Measurements from ENCODE around the gene NCOA7.

DNA sequence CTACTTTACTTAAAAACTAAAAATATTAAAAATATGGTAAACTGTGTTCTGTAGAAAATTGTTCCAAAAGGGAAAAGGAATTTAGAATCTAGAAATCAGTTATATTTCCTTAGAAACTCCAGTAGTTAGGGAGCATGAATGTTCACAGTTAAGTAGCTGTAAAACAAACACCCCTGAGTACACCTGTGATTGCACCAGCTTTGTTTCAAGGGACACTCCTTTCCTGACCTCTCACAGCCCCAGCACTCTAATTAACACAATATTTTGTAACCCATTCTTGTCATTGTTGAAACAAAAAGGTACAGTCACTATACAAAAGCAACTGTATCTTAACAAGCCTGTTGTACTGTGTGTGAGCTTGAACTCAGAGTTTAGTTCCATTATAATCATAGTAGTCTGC is 72.3 kb downstream of the NCOA7 start:
- TF ChIP-seq, protein P1, sequence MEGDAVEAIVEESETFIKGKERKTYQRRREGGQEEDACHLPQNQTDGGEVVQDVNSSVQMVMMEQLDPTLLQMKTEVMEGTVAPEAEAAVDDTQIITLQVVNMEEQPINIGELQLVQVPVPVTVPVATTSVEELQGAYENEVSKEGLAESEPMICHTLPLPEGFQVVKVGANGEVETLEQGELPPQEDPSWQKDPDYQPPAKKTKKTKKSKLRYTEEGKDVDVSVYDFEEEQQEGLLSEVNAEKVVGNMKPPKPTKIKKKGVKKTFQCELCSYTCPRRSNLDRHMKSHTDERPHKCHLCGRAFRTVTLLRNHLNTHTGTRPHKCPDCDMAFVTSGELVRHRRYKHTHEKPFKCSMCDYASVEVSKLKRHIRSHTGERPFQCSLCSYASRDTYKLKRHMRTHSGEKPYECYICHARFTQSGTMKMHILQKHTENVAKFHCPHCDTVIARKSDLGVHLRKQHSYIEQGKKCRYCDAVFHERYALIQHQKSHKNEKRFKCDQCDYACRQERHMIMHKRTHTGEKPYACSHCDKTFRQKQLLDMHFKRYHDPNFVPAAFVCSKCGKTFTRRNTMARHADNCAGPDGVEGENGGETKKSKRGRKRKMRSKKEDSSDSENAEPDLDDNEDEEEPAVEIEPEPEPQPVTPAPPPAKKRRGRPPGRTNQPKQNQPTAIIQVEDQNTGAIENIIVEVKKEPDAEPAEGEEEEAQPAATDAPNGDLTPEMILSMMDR (IDR thresholded peaks at IDR 0.05), result no peak
- no peak for TF ChIP-seq POLR2A (IDR thresholded peaks at IDR 0.05)
